ENCODE results near the gene NDP.
A peak's percentile ranks its signal among the peaks of the same experiment; 100 is the strongest.

Gene NDP

DNA sequence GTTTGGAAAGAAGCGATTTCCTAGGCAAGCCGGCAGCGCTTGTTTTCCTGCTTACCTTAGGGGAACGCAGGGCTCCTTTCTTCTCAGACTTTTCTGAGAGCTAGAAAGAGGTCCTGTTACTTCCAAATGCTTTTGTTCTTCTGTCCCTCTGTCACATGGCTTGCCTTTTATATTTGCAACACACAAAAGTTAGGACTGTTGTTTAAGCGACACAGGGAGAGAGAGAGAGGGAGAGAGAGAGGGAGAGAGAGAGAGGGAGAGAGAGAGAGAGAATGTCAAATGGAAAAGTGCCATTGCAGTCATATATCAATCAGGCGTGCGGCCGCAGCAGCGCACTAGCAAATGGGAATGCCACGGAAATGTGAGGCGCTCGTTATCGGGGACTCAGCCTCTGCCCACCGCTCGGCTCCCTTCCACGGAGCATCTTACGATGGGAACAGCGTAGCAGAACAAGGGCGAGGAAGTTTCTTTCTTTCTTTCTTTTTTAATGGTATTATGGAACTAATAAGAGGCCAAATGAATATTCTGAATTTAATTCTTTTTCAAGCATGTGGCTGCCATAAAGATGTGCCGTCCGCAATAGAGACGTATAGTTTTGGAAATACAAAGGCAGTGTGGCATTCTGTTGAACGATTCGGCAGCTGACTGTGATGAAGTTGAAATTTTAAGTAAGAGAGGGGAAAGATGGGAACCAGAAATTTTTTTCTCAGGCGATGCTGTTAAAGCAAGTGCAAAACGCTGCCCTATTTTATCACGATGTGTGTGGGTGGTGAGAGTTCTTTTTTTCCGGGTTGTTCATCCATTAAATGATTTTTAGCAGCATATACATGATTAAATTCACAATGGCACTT is at the start of gene NDP:
Gene NDP (minus strand): TSS at position 142 of the 851 bp plus-strand sequence. CDS start 14,745 bp downstream, outside the sequence.
- in situ Hi-C loops (cut with MboI; ENCODE audit: low pct_unique_long_range_greater_than_20kb, low sequenced_read_pairs): no loop called here
- DNase-seq: no peak

GRCh38 chrX:44022964-44023363 is 49.8 kb upstream of the NDP start:
- DNase-seq: no peak
- in situ Hi-C loops (cut with MboI; ENCODE audit: low pct_unique_long_range_greater_than_20kb, low sequenced_read_pairs): no loop called here

- in situ Hi-C loops (cut with MboI; ENCODE audit: low pct_unique_long_range_greater_than_20kb, low sequenced_read_pairs): no loop called here
- DNase-seq: no peak
Observed at GRCh38 chrX:44020693-44021092, 47.5 kb upstream of the NDP start.

- in situ Hi-C loops (cut with MboI; ENCODE audit: low pct_unique_long_range_greater_than_20kb, low sequenced_read_pairs): no loop called here
- no peak for DNase-seq
Observed at GRCh38 chrX:44019911-44020310, 46.7 kb upstream of the NDP start.

DNA sequence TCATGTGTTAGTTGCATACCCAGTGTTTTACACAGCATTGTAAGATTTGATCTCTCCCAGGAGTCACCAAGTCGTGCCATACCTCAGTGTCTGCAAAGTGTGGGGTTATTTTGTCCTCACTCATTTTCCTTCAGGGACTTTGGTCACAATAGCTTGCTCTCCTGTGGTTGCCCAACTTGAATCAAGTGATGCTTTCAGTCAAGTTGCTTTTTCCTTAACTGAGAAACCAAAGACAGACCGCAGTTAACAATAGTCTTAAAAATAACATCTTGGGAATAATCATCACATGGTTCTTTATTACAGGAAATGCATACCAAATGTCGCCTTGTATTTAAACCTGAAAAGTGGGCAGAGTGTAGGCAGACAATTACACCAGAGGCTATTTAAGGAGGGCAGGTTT is 44.5 kb upstream of the NDP start:
- in situ Hi-C loops (cut with MboI; ENCODE audit: low pct_unique_long_range_greater_than_20kb, low sequenced_read_pairs): no loop called here
- no peak for DNase-seq

DNA sequence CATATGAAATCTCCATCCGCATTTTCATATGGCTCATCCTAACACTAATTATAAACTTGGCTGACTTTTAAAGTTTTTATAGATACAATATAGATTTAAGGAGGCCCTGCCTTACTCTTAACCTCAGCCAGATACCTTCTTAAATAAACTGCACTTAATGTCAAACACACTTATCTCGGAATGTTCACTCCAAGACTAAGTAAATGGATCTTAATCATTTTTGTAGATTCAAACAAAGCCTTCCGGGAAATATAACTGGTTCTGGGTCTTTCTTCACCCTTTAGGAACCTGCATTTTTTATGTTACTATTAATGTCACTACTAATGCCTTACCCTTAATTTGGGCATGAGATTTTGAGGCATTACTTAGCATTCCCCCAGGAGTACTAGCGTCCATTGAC is 43.7 kb upstream of the NDP start:
- DNase-seq: no peak
- in situ Hi-C loops (cut with MboI; ENCODE audit: low pct_unique_long_range_greater_than_20kb, low sequenced_read_pairs): no loop called here

DNA sequence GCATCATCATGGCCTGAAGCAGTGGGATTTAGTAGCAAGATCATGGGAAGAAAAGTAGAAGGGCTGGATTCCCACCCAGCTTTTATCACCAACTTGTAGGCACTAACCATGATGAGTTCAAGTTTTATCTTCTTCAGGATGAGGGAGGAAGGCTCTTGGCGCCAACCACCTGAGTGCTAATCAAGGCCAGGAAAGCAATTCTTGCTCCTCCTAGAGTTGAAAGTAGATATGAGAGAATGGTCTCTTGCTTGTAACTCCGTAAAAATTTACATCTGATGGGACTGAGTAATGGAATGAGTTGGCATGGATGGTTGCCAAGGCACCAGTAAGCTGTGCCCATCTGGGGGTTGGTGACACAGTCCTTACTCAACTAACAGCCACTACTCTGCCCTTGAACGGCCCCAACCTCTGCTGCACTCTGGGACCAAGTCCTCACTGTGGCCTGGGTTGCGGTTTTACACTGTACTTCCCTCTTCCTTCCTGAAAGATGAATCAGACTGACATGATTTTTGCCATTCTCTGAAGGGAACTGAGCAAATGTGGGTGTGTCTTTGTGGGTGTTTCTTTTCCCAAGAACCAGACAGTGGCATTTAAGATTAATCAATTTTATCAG is 39.4 kb upstream of the NDP start:
- DNase-seq: peak; percentile 91
- in situ Hi-C loops (cut with MboI; ENCODE audit: low pct_unique_long_range_greater_than_20kb, low sequenced_read_pairs): no loop called here

DNA sequence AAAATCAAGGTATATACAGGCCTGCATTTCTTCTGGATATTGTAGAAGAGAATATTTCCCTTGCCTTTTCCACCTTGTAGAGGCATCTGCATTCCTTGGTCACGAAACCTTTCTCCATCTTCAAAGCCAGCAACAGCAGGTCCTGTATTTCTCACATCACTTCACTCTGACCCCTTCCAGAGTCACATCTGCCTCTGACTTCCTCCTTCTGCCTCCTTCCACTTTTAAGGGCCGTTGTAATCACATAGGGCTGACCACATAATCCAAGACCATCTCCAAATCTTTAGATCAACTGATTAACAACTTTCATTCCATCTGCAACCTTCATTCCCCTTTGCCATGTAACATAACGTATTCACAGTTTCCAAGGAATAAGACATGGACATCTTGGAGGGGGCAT is 38.3 kb upstream of the NDP start:
- in situ Hi-C loops (cut with MboI; ENCODE audit: low pct_unique_long_range_greater_than_20kb, low sequenced_read_pairs): no loop called here
- peak; percentile 77 for DNase-seq

DNA sequence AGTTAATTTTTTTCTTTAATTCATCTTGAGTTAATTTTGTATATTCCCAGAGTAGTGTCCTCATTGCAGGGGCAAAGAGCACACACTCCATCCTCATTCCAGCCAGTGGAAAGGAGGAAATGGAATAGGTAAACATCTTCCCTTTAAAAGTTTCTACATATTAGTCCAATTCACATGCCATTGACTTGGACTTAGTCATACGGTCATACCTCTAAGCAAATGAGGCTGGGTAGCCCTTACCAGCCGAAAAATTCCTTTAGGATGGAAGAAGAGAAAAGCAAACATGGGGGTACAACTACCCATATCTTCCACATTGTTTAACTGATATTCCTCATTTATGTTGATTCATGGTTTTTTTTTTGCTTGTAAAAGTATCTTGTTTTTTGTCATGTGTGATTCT is 37.4 kb upstream of the NDP start:
- no peak for DNase-seq
- in situ Hi-C loops (cut with MboI; ENCODE audit: low pct_unique_long_range_greater_than_20kb, low sequenced_read_pairs): no loop called here

DNA sequence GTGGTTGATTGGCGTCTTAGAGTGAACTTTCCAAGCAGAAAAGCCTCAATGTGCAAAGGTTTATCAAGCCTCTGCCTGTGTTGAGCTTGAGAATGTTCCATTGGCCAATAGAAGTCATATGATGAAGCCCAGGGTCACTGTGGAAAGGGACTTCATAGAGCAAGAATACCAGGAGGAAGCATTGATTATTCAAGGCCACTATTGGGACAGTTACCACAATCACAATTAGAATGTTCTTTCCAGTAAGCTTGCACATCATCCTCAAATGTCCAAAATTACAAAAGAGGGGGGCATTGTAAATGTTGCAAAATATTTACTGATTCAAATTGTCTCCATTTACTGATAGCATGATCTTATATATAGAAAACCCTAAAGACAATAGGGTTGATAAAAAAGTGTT is 32.9 kb upstream of the NDP start:
- in situ Hi-C loops (cut with MboI; ENCODE audit: low pct_unique_long_range_greater_than_20kb, low sequenced_read_pairs): no loop called here
- DNase-seq: no peak

- no peak for DNase-seq
- in situ Hi-C loops (cut with MboI; ENCODE audit: low pct_unique_long_range_greater_than_20kb, low sequenced_read_pairs): no loop called here
Observed at GRCh38 chrX:44003975-44004374, 30.8 kb upstream of the NDP start.

DNA sequence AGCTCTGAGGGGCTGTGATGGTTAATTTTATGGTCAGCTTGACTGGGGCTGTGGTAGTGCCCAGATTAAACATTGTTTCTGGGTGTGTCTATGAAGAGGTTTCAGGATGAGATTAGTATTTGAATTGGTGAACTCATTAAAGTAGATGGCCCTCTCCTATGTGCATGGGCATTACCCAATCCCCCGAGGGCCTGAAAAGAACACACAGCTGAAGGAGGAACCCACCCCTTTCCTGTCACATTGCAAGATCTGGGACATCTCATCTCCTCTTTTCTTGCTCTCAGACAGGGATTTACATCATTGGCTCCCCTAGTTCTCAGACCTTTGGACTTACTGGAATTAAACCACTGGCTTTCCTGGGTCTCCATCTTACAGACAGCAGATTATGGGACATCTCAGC is 29.4 kb upstream of the NDP start:
- in situ Hi-C loops (cut with MboI; ENCODE audit: low pct_unique_long_range_greater_than_20kb, low sequenced_read_pairs): no loop called here
- no peak for DNase-seq

GRCh38 chrX:43998374-43998773 is 25.2 kb upstream of the NDP start:
- in situ Hi-C loops (cut with MboI; ENCODE audit: low pct_unique_long_range_greater_than_20kb, low sequenced_read_pairs): no loop called here
- DNase-seq: no peak

- in situ Hi-C loops (cut with MboI; ENCODE audit: low pct_unique_long_range_greater_than_20kb, low sequenced_read_pairs): no loop called here
Observed at GRCh38 chrX:43996491-43996890, 23.3 kb upstream of the NDP start.

DNA sequence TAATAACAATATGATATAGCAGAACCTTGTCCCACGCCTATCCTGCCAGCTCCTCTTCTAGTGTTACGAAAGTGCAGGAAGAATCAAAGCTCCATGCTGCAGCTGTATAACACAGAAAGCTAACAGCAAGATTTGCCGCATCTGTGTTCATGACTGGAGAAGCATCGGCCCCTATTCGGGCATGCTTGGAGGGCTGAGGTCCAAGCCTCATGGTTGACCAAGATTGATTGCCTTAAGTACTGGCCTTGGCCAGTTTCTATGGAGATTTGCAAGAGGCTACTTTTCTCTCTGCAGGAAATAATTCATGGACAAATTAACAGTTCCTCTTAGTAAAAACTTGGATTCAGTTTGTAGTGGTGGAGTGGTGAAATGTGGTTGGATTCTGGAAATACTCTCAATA is 12.9 kb upstream of the NDP start:
- DNase-seq: no peak
- in situ Hi-C loops (cut with MboI; ENCODE audit: low pct_unique_long_range_greater_than_20kb, low sequenced_read_pairs): no loop called here

More at GRCh38 chrX:43996491-43996890, 23.3 kb upstream of the NDP start:
- no peak for DNase-seq

DNA sequence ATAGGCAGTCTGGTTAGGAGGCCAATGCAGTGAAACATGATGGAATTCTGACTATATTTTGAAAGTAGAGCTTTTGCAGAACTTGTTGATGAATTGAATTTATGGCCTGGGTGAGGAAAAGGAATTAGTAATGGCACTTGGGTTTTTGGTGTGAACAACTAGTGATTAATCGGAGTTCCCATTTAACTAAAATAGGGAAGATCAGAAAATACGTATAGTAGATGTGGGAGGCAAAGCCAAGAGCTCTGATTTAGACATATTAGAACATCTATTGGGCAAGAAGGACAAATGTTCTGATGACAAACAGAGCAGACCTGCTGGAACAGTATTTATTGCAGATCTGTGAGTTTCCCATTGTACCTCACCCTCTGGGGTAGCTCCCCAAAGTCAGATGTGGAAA is 12.3 kb upstream of the NDP start:
- DNase-seq: no peak
- in situ Hi-C loops (cut with MboI; ENCODE audit: low pct_unique_long_range_greater_than_20kb, low sequenced_read_pairs): no loop called here

- no peak for DNase-seq
- in situ Hi-C loops (cut with MboI; ENCODE audit: low pct_unique_long_range_greater_than_20kb, low sequenced_read_pairs): no loop called here
Observed at GRCh38 chrX:43978226-43978625, 5.0 kb upstream of the NDP start.

GRCh38 chrX:43976205-43976604 is 3.0 kb upstream of the NDP start:
- in situ Hi-C loops (cut with MboI; ENCODE audit: low pct_unique_long_range_greater_than_20kb, low sequenced_read_pairs): no loop called here
- DNase-seq: no peak

GRCh38 chrX:43975796-43976195 is 2.6 kb upstream of the NDP start:
- DNase-seq: no peak
- in situ Hi-C loops (cut with MboI; ENCODE audit: low pct_unique_long_range_greater_than_20kb, low sequenced_read_pairs): no loop called here

- in situ Hi-C loops (cut with MboI; ENCODE audit: low pct_unique_long_range_greater_than_20kb, low sequenced_read_pairs): no loop called here
- no peak for DNase-seq
Observed at GRCh38 chrX:43974741-43975465, 1.7 kb upstream of the NDP start.

All from KBM-7 (cell line).